Trophoblast cell (in vitro differentiated cells and primary cell): Measurements from ENCODE around the gene TMEM9B.
A peak's percentile ranks its signal among the peaks of the same experiment; 100 is the strongest.

ENCODE experiments used
- DNase-seq, 2 donors: peaks; one replicate each; pipeline ENCODE4 v3.0.0-alpha.2; 2016
- H2AFZ ChIP-seq: 2 replicates; pipeline ENCODE4 v1.6.1; 2013; ENCODE audit warnings: low read length, moderate library complexity, mild to moderate bottlenecking; ENCODE audit not compliant: insufficient read depth, poor library complexity
- H2AK5ac ChIP-seq: 2 replicates; pipeline ENCODE4 v1.6.1; 2013; ENCODE audit warnings: mild to moderate bottlenecking, low read length
- H2BK120ac ChIP-seq: 2 replicates; pipeline ENCODE4 v1.6.1; 2013; ENCODE audit warnings: low read length, mild to moderate bottlenecking, moderate library complexity; ENCODE audit not compliant: insufficient read depth, poor library complexity
- H2BK12ac ChIP-seq: 2 replicates; pipeline ENCODE4 v1.6.1; 2013; ENCODE audit warnings: mild to moderate bottlenecking, low read length, moderate library complexity
- H2BK5ac ChIP-seq: 2 replicates; pipeline ENCODE4 v1.6.1; 2013; ENCODE audit warnings: low read length, low read depth, moderate library complexity, mild to moderate bottlenecking; ENCODE audit not compliant: poor library complexity
- H3K14ac ChIP-seq: 2 replicates; pipeline ENCODE4 v1.6.1; 2013; ENCODE audit warnings: mild to moderate bottlenecking, low read length
- H3K18ac ChIP-seq: 2 replicates; pipeline ENCODE4 v1.6.1; 2013; ENCODE audit warnings: mild to moderate bottlenecking, low read length
- H3K23ac ChIP-seq: 2 replicates; pipeline ENCODE4 v1.6.1; 2013; ENCODE audit warnings: low read length
- H3K27ac ChIP-seq: 2 replicates; pipeline ENCODE4 v1.5.1; 2013; ENCODE audit warnings: low read depth, mild to moderate bottlenecking, inconsistent platforms, low read length, moderate library complexity
- H3K27me3 ChIP-seq: 2 replicates; pipeline ENCODE4 v1.6.1; 2013; ENCODE audit warnings: inconsistent platforms, mild to moderate bottlenecking, low read length, moderate library complexity; ENCODE audit not compliant: insufficient read depth
- H3K36me3 ChIP-seq, 2 experiments: 1 replicate in 1 of 2; 2 replicates in 1 of 2; pipeline ENCODE4 v1.6.1; 2013; ENCODE audit warnings: low read length in 2 of 2, mild to moderate bottlenecking in 2 of 2, moderate library complexity in 1 of 2; ENCODE audit not compliant: insufficient read depth in 2 of 2, control insufficient read depth in 1 of 2
- H3K4ac ChIP-seq: 2 replicates; pipeline ENCODE4 v1.6.1; 2013; ENCODE audit warnings: low read depth, mild to moderate bottlenecking, low read length, moderate library complexity
- H3K4me1 ChIP-seq, 2 experiments: 1 replicate in 1 of 2; 2 replicates in 1 of 2; pipeline ENCODE4 v1.6.1; 2013; ENCODE audit warnings: low read length in 2 of 2, mild to moderate bottlenecking in 2 of 2, moderate library complexity in 1 of 2; ENCODE audit not compliant: insufficient read depth in 2 of 2, control insufficient read depth in 1 of 2
- H3K4me2 ChIP-seq: 2 replicates; pipeline ENCODE4 v1.6.1; 2013; ENCODE audit warnings: inconsistent platforms, mild to moderate bottlenecking, low read length, moderate library complexity
- H3K4me3 ChIP-seq: 2 replicates; pipeline ENCODE4 v1.5.1; 2013; ENCODE audit warnings: mild to moderate bottlenecking, low read depth, low read length, inconsistent platforms
- H3K79me1 ChIP-seq: one replicate; pipeline ENCODE4 v1.6.1; 2013; ENCODE audit warnings: low read length
- H3K79me2 ChIP-seq: 2 replicates; pipeline ENCODE4 v1.6.1; 2013; ENCODE audit warnings: low read length, mild to moderate bottlenecking; ENCODE audit not compliant: control insufficient read depth, insufficient read depth, poor library complexity
- H3K9ac ChIP-seq: 2 replicates; pipeline ENCODE4 v1.6.1; 2013; ENCODE audit warnings: mild to moderate bottlenecking, low read length
- H3K9me3 ChIP-seq: 2 replicates; pipeline ENCODE4 v1.6.1; 2013; ENCODE audit warnings: low read depth, mild to moderate bottlenecking, control low read depth, inconsistent platforms, low read length; ENCODE audit not compliant: insufficient read depth
- H4K12ac ChIP-seq: 2 replicates; pipeline ENCODE4 v1.6.1; 2013; ENCODE audit warnings: low read depth, mild to moderate bottlenecking, low read length, moderate library complexity
- H4K8ac ChIP-seq: 2 replicates; pipeline ENCODE4 v1.6.1; 2013; ENCODE audit warnings: low read depth, mild to moderate bottlenecking, low read length, moderate library complexity
- H4K91ac ChIP-seq: one replicate; pipeline ENCODE4 v1.6.1; 2013; ENCODE audit warnings: low read depth, mild to moderate bottlenecking, low read length, moderate library complexity
- WGBS: extraction: QIAGEN DNeasy Blood & Tissue Kit; methylation state at CpG from one replicate; pipeline ENCODE4 v1.1.7; 2013; ENCODE audit warnings: missing lambda C conversion rate; ENCODE audit not compliant: insufficient read length, insufficient coverage; ENCODE audit errors: extremely low coverage; 5-methylcytosine and 5-hydroxymethylcytosine counted together

TMEM9B gene

DNA sequence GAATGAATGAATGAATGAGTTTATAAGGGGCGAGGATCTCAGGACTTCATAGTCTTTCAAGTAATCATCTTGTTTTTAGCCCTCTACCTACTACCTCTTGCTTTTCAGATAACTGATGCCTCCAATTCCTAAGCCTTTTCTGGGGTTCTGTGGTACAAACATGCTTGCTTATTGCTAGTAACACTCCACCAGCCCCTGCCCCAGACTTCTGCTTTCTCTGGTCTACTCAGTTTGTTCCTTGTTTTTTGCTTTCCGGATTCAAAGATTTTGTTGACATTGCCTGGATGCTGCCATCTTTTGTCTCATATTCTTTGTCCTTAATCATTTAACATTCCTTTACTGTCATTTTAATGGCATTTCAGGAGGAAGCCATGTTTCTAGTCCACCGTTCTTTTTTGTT lies 8.9 kb upstream of the TMEM9B start:
- H4K8ac ChIP-seq, result no peak overlapping the region
- DNase-seq, result no peak
- no peaks in the 10 kb centered on the region for H3K79me1 ChIP-seq
- no peaks in the 10 kb centered on the region for H3K4me1 ChIP-seq
- H3K4me2 ChIP-seq, result no peak overlapping the region
- no peak overlapping the region for H3K14ac ChIP-seq
- H2BK12ac ChIP-seq, result no peak overlapping the region
- no peak overlapping the region for H3K27ac ChIP-seq
- H3K79me2 ChIP-seq, result no peaks in the 10 kb centered on the region
- WGBS, result no CpG with 5 or more reads among the region's 3 CpGs
- no peak overlapping the region for H3K18ac ChIP-seq
- no peak overlapping the region for H3K23ac ChIP-seq
- no peaks in the 10 kb centered on the region for H3K27me3 ChIP-seq
- no peak overlapping the region for H2AFZ ChIP-seq
- no peak overlapping the region for H2BK5ac ChIP-seq
- no peaks in the 10 kb centered on the region for H3K36me3 ChIP-seq
- no peak overlapping the region for H2AK5ac ChIP-seq
- no peak overlapping the region for H4K91ac ChIP-seq
- H4K12ac ChIP-seq, result no peak overlapping the region
- H3K9ac ChIP-seq, result no peak overlapping the region
- no peaks in the 10 kb centered on the region for H3K9me3 ChIP-seq
- H2BK120ac ChIP-seq, result no peak overlapping the region
- no peak overlapping the region for H3K4me3 ChIP-seq
- no peak overlapping the region for H3K4ac ChIP-seq

DNA sequence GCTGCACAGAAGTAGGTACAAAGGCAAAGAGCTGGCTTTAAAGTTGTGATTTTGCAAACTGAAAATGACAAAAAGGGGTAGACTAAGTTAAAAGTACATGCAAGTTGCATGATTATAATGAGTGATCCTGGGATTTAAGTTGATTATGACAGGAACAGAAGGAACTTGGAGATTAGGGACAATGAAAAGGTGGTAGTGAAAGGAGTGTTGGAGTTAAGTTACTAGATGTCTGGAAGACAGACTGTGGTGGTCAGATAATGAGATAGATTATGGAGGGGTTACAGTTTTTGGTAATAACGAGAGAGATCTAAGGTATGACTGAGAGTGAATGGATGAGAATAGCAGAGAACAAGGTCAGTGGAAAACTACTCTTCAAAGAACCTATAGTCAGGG lies 7.7 kb upstream of the TMEM9B start:
- Histone ChIP-seq H3K14ac (no peak overlapping the region), H2AK5ac (no peak overlapping the region)

DNA sequence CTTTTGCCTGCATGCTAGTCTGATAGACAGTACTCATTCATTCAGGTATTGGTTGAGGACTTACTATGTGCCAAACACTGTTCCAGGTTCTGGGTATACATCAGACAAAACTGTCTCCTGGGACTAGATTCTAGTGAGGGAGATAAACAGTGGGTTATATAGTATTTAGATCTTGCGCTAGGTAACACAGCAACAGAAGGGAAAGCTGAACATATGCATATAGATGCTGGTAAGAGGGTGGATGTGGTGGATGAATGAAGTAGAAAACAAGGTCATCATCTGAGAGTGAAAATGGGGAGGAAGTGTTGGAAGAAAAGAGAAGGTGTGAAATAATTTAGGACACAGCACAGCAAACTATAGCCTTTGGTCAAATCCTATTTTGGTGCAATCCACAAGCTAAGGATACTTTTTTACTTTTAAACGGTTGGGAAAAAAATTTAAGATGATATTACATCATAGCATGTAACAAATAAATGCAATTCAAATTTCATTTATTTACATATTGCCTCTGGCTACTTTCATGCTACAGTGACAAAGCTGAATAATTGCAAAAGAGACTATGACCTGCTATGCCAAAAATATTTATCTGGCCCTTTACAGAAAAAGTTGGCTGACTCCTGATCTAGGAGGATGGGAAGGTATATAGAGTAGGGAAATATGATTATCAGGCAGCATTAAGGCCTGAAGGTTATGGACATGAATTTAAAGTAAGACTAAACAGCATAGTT lies 7.1 kb upstream of the TMEM9B start:
- Histone ChIP-seq H4K12ac (no peak overlapping the region), H3K23ac (no peak overlapping the region), H2AK5ac (no peak overlapping the region), H2BK12ac (no peak overlapping the region), H3K27ac (no peak overlapping the region), H3K79me1 (no peaks in the 10 kb centered on the region), H2BK5ac (no peak overlapping the region), H3K4me2 (no peak overlapping the region), H4K91ac (no peak overlapping the region), H2AFZ (no peak overlapping the region), H3K18ac (no peak overlapping the region), H3K79me2 (no peaks in the 10 kb centered on the region), H2BK120ac (no peak overlapping the region), H3K36me3 (no peaks in the 10 kb centered on the region), H3K27me3 (no peaks in the 10 kb centered on the region), H3K9me3 (no peaks in the 10 kb centered on the region), H3K9ac (no peak overlapping the region), H3K4me1 (no peaks in the 10 kb centered on the region), H3K4me3 (no peak overlapping the region), H4K8ac (no peak overlapping the region), H3K14ac (no peak overlapping the region), H3K4ac (no peak overlapping the region)
- WGBS, result no CpG with 5 or more reads among the region's 2 CpGs
- DNase-seq, result no peak

More for the DNA sequence above, 7.7 kb upstream of the TMEM9B start:
- no peak overlapping the region for H2AFZ ChIP-seq
- H4K91ac ChIP-seq, result no peak overlapping the region
- no peak overlapping the region for H4K12ac ChIP-seq
- H3K27me3 ChIP-seq, result no peaks in the 10 kb centered on the region
- no peak overlapping the region for H3K4me3 ChIP-seq
- no peak overlapping the region for H3K27ac ChIP-seq
- H3K23ac ChIP-seq, result no peak overlapping the region
- no peak overlapping the region for H3K4ac ChIP-seq
- H3K4me2 ChIP-seq, result no peak overlapping the region
- H3K9me3 ChIP-seq, result no peaks in the 10 kb centered on the region
- no peak overlapping the region for H3K9ac ChIP-seq
- H3K36me3 ChIP-seq, result no peaks in the 10 kb centered on the region
- no CpG with 5 or more reads among the region's 1 CpG for WGBS
- H3K18ac ChIP-seq, result no peak overlapping the region
- no peak for DNase-seq
- H3K79me2 ChIP-seq, result no peaks in the 10 kb centered on the region
- H4K8ac ChIP-seq, result no peak overlapping the region
- no peaks in the 10 kb centered on the region for H3K4me1 ChIP-seq
- no peak overlapping the region for H2BK5ac ChIP-seq
- H2BK120ac ChIP-seq, result no peak overlapping the region
- no peaks in the 10 kb centered on the region for H3K79me1 ChIP-seq
- H2BK12ac ChIP-seq, result no peak overlapping the region

DNA sequence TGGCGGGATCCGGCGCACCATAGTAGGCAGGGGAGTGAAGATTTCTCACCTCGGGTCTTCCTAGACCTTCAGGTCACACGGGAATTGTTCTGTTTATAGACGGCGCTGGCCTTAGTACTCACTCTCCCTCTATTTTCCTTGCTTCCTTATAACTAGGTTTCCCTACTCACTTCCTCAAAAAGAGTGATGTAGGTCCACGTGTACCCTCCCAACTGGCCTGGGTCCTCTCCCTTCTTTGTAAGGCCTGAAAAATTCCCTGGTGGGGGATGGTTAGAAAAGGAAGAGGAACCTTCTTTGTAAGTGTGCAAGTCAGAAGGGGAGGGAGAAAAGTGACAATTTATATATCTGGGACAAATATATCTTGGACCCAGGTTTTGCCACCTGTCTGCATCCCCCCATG lies 2.9 kb upstream of the TMEM9B start:
- Histone ChIP-seq H2AK5ac (no peak overlapping the region), H3K4ac (no peak overlapping the region), H3K4me3 (no peak overlapping the region), H3K23ac (no peak overlapping the region), H3K4me2 (no peak overlapping the region), H2AFZ (no peak overlapping the region), H3K4me1 (peaks cover 6 to 9% of the 10 kb centered on the region in 2 experiments), H3K36me3 (no peaks in the 10 kb centered on the region), H3K79me2 (peaks cover 9% of the 10 kb centered on the region), H2BK12ac (no peak overlapping the region), H3K27ac (no peak overlapping the region), H3K14ac (no peak overlapping the region), H3K9me3 (no peaks in the 10 kb centered on the region), H2BK120ac (no peak overlapping the region), H3K79me1 (peaks cover 12% of the 10 kb centered on the region), H4K91ac (no peak overlapping the region), H2BK5ac (no peak overlapping the region), H3K9ac (no peak overlapping the region), H4K12ac (no peak overlapping the region), H3K18ac (no peak overlapping the region), H4K8ac (no peak overlapping the region), H3K27me3 (no peaks in the 10 kb centered on the region)
- WGBS, result no CpG with 5 or more reads among the region's 8 CpGs
- DNase-seq, result peak in 1 of 2 donors; percentile 17
